Neural cell (in vitro differentiated cells): ENCODE data around the gene HS6ST2. TPM values are rescaled to one million over a fixed set of nuclear protein-coding genes. Genes with fewer than 3 reads are reported as not detected.
A peak's percentile ranks its signal among the peaks of the same experiment; 100 is the strongest.

Source experiments
- H2AFZ ChIP-seq: fragments of 200-600, 300-800 bp; sonication (generic), shearing (Covaris generic); 2 replicates; pipeline ENCODE4 v1.6.0; 2014; ENCODE audit warnings: low read depth, mild to moderate bottlenecking, antibody characterized with exemption, low read length, moderate library complexity
- H3F3A ChIP-seq: fragments of 200-600 bp; shearing (Covaris generic); 2 replicates; pipeline ENCODE4 v1.6.1; 2016; ENCODE audit warnings: mild to moderate bottlenecking, moderate library complexity, mixed read lengths, antibody characterized with exemption, low read length; ENCODE audit not compliant: insufficient read depth, poor library complexity, severe bottlenecking
- H3K27ac ChIP-seq: fragments of 200-600, 300-800 bp; sonication (generic), shearing (Covaris generic); 2 replicates; pipeline ENCODE4 v1.5.1; 2014; ENCODE audit warnings: mild to moderate bottlenecking, low read length, moderate library complexity
- H3K27me3 ChIP-seq: fragments of 300-800, 200-600 bp; sonication (generic), shearing (Covaris generic); 2 replicates; pipeline ENCODE4 v1.6.0; 2014; ENCODE audit warnings: mild to moderate bottlenecking, low read depth, low read length, moderate library complexity; ENCODE audit not compliant: insufficient read depth
- H3K36me3 ChIP-seq: fragments of 300-800, 200-600 bp; sonication (generic), shearing (Covaris generic); 2 replicates; pipeline ENCODE4 v1.5.1; 2014; ENCODE audit warnings: mild to moderate bottlenecking, antibody characterized with exemption, low read length, moderate library complexity; ENCODE audit not compliant: insufficient read depth
- H3K4me2 ChIP-seq: fragments of 300-800, 200-600 bp; sonication (generic), shearing (Covaris generic); 2 replicates; pipeline ENCODE4 v1.6.0; 2014; ENCODE audit warnings: mild to moderate bottlenecking, low read length
- H3K4me3 ChIP-seq: fragments of 300-800, 200-600 bp; sonication (generic), shearing (Covaris generic); 2 replicates; pipeline ENCODE4 v1.5.1; 2014; ENCODE audit warnings: mild to moderate bottlenecking, low read length, moderate library complexity
- H3K79me2 ChIP-seq: fragments of 200-600 bp; shearing (Covaris generic); replicated peaks from 2 replicates; pipeline ENCODE4 v1.6.0; 2014; ENCODE audit warnings: mild to moderate bottlenecking, low read length, moderate library complexity; ENCODE audit not compliant: insufficient read depth
- H3K9ac ChIP-seq: fragments of 300-800, 200-600 bp; sonication (generic), shearing (Covaris generic); 2 replicates; pipeline ENCODE4 v1.6.1; 2016; ENCODE audit warnings: mild to moderate bottlenecking, low read length, mixed read lengths
- H3K9me2 ChIP-seq: fragments of 200-600 bp; shearing (Covaris generic); 2 replicates; pipeline ENCODE4 v1.6.1; 2016; ENCODE audit warnings: mild to moderate bottlenecking, low read length, mixed read lengths; ENCODE audit not compliant: insufficient read depth
- H3K9me3 ChIP-seq: fragments of 200-600, 300-800 bp; sonication (generic), shearing (Covaris generic); 2 replicates; pipeline ENCODE4 v1.6.1; 2016; ENCODE audit warnings: mild to moderate bottlenecking, mixed run types, low read length, moderate library complexity, mixed read lengths
- H4K20me1 ChIP-seq: fragments of 200-600 bp; shearing (Covaris generic); 2 replicates; pipeline ENCODE4 v1.6.1; 2016; ENCODE audit warnings: mild to moderate bottlenecking, mixed run types; ENCODE audit not compliant: insufficient read depth
- EP300 ChIP-seq: fragments of 450-650 bp; conservative IDR thresholded peaks from 2 replicates; pipeline ENCODE4 v1.6.1; 2014; ENCODE audit warnings: antibody characterized with exemption, mild to moderate bottlenecking, moderate library complexity; ENCODE audit not compliant: poor library complexity, severe bottlenecking
- MXI1 ChIP-seq: fragments of 450-650 bp; conservative IDR thresholded peaks from 2 replicates; pipeline ENCODE4 v1.6.1; 2014; ENCODE audit warnings: antibody characterized with exemption, mild to moderate bottlenecking; ENCODE audit not compliant: poor library complexity, severe bottlenecking
- POLR2AphosphoS5 ChIP-seq: IDR thresholded peaks from 2 replicates; pipeline ENCODE4 v1.6.1; 2012
- REST ChIP-seq: IDR thresholded peaks from 2 replicates; pipeline ENCODE4 v1.6.1; 2012; ENCODE audit warnings: borderline replicate concordance
- SMC3 ChIP-seq: fragments of 450-650 bp; conservative IDR thresholded peaks from 2 replicates; pipeline ENCODE4 v1.6.1; 2014; ENCODE audit warnings: antibody characterized with exemption, mild to moderate bottlenecking, moderate library complexity; ENCODE audit not compliant: poor library complexity
- TAF1 ChIP-seq: IDR thresholded peaks from 2 replicates; pipeline ENCODE4 v1.6.1; 2012; ENCODE audit warnings: low read depth
- polyA plus RNA-seq: library from polyadenylated mRNA; depleted of rRNA; stranded (reverse); fragments of >200 nt; gene quantifications from 2 replicates; pipeline ENCODE4 v1.2.3, GENCODE V29; 2014

HS6ST2 gene
- polyA plus RNA-seq, 1 donor from 2014 or later, result 43.0 TPM

- Histone ChIP-seq H3K9me2 (no peaks in the 10 kb centered on the region), H3K4me3 (no peak overlapping the region), H3K36me3 (no peaks in the 10 kb centered on the region), H2AFZ (no peak overlapping the region), H3K9me3 (no peaks in the 10 kb centered on the region), H3F3A (no peaks in the 10 kb centered on the region), H3K4me2 (no peak overlapping the region), H3K79me2 (no peaks in the 10 kb centered on the region), H3K9ac (no peak overlapping the region), H3K27ac (no peak overlapping the region), H4K20me1 (no peaks in the 10 kb centered on the region), H3K27me3 (no peaks in the 10 kb centered on the region)
- TF ChIP-seq SMC3, result no peak
- TF ChIP-seq EP300, result peak; percentile 49
Observed at GRCh38 chrX:132749406-132749805, 209.0 kb downstream of the HS6ST2 start.

GRCh38 chrX:132748909-132749308 lies 209.5 kb downstream of the HS6ST2 start:
- Histone ChIP-seq H3K36me3 (no peaks in the 10 kb centered on the region), H2AFZ (no peak overlapping the region), H4K20me1 (no peaks in the 10 kb centered on the region), H3F3A (no peaks in the 10 kb centered on the region), H3K4me2 (no peak overlapping the region), H3K4me3 (no peak overlapping the region), H3K27me3 (no peaks in the 10 kb centered on the region), H3K9me2 (no peaks in the 10 kb centered on the region), H3K79me2 (no peaks in the 10 kb centered on the region), H3K9me3 (no peaks in the 10 kb centered on the region), H3K27ac (no peak overlapping the region), H3K9ac (no peak overlapping the region)
- no peak for TF ChIP-seq POLR2AphosphoS5
- no peak for TF ChIP-seq MXI1

- TF ChIP-seq EP300, result no peak
- no peak for TF ChIP-seq TAF1
- no peak for TF ChIP-seq REST
- no peak for TF ChIP-seq POLR2AphosphoS5
Observed at GRCh38 chrX:132748268-132748667, 210.2 kb downstream of the HS6ST2 start.

GRCh38 chrX:132745593-132745992 lies 212.8 kb downstream of the HS6ST2 start:
- Histone ChIP-seq H3K9me3 (no peaks in the 10 kb centered on the region), H3K27me3 (no peaks in the 10 kb centered on the region), H3K79me2 (no peaks in the 10 kb centered on the region), H3K9ac (no peak overlapping the region), H3K27ac (no peak overlapping the region), H3F3A (no peaks in the 10 kb centered on the region), H3K4me2 (no peak overlapping the region), H3K9me2 (no peaks in the 10 kb centered on the region), H4K20me1 (no peaks in the 10 kb centered on the region), H3K4me3 (no peak overlapping the region), H2AFZ (no peak overlapping the region), H3K36me3 (no peaks in the 10 kb centered on the region)
- TF ChIP-seq SMC3, result no peak

More at GRCh38 chrX:132748268-132748667, 210.2 kb downstream of the HS6ST2 start:
- Histone ChIP-seq H2AFZ (no peak overlapping the region), H3K9ac (no peak overlapping the region), H4K20me1 (no peaks in the 10 kb centered on the region), H3K4me2 (no peak overlapping the region), H3K27ac (no peak overlapping the region), H3K79me2 (no peaks in the 10 kb centered on the region), H3K36me3 (no peaks in the 10 kb centered on the region), H3K27me3 (no peaks in the 10 kb centered on the region), H3K9me2 (no peaks in the 10 kb centered on the region), H3K4me3 (no peak overlapping the region), H3F3A (no peaks in the 10 kb centered on the region), H3K9me3 (no peaks in the 10 kb centered on the region)
